Activated CD8-positive, alpha-beta T cell treated with anti-CD3 and anti-CD28 coated beads for 36 hours (primary cell): ENCODE data around the gene TBC1D13. TPM values are rescaled to one million over a fixed set of nuclear protein-coding genes. Genes with fewer than 3 reads are reported as not detected.

Source experiments
- ATAC-seq: fragments of 200-7000 bp; cut with Tn5 transposase; one replicate; pipeline ENCODE4 v1.10.0; 2021; ENCODE audit warnings: mild to moderate bottlenecking, moderate library complexity
- CTCF ChIA-PET: fragments of 350-600 bp; sonication (Branson Sonifier 250); formaldehyde crosslinking; loops from one replicate; lab custom pipeline; 2021; ENCODE audit warnings: antibody characterized with exemption; lab: Charles Lee
- POLR2A ChIA-PET: fragments of 350-600 bp; sonication (Branson Sonifier 250); formaldehyde crosslinking; loops from one replicate; lab custom pipeline; 2021; ENCODE audit warnings: antibody characterized with exemption; lab: Charles Lee
- DNase-seq: peaks from one replicate; pipeline ENCODE4 v3.0.0-alpha.2; 2020
- H3K27ac Mint-ChIP-seq: one replicate; pipeline ENCODE4 v1.8.0; 2021; ENCODE audit warnings: mild to moderate bottlenecking, mixed read lengths
- H3K27me3 Mint-ChIP-seq: one replicate; pipeline ENCODE4 v1.8.0; 2021; ENCODE audit warnings: mixed read lengths
- H3K36me3 Mint-ChIP-seq: one replicate; pipeline ENCODE4 v1.8.0; 2021; ENCODE audit warnings: low read depth, mixed read lengths
- H3K4me1 Mint-ChIP-seq: one replicate; pipeline ENCODE4 v1.8.0; 2021; ENCODE audit warnings: low read depth, mixed read lengths
- H3K4me3 Mint-ChIP-seq: one replicate; pipeline ENCODE4 v1.8.0; 2021; ENCODE audit warnings: mild to moderate bottlenecking, moderate library complexity, mixed read lengths
- H3K9me3 Mint-ChIP-seq: one replicate; pipeline ENCODE4 v1.8.0; 2021; ENCODE audit warnings: mixed read lengths
- intact Hi-C: fragments of 100-400 bp; cut with micrococcal nuclease; formaldehyde crosslinking; loops from one replicate; pipeline ENCODE4 v1.10.0; 2022
- total RNA-seq, 2 experiments: library from RNA; stranded (reverse); gene quantifications; one replicate each; pipeline ENCODE4 v1.2.3, GENCODE V29; 2021
- TF ChIP-seq, protein P1 (sequence below): fragments of 200-600 bp; IDR thresholded peaks from one replicate; pipeline ENCODE4 v1.8.0; 2022; ENCODE audit warnings: antibody characterized with exemption, mild to moderate bottlenecking

Gene TBC1D13
- total RNA-seq, 2 experiments from 2014 or later, result 11.7 to 12.5 TPM

DNA sequence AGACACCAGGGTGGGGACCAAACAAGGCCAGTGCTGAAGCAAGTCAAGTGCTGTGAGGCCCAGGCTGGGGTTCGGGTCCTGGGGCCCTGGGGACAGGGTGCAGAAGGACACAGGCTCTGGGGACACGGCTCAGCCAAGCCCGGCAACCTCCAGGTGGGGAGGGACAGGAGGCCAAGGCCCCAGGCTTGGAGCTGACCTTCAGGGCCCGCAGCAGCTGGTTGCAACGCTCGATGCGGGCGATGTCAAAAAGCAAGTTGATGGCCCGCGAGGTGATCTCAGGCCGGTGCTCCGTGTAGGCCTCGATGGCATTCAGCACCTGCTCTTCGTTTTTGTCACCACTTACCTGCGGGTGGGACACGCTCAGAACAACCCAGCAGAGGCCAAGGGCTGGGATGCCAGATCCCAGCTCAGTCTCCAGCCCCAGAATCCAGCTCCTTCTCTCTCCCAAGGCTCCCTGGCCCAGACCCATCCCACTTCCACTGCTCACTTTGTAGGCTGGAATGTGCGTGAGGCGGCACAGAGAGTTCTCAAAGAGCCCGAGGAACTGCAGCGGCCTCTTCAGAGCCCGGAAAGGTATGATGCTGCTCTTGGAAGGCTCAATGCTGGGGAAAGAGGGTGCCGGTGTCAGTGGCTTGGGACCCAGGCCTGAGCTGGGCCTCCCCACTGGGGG is 36.0 kb upstream of the TBC1D13 start:
- Mint-ChIP-seq H3K27ac (no peak overlapping the region), H3K36me3 (no peaks in the 10 kb centered on the region), H3K4me3 (no peak overlapping the region), H3K27me3 (no peaks in the 10 kb centered on the region), H3K4me1 (no peaks in the 10 kb centered on the region), H3K9me3 (no peaks in the 10 kb centered on the region)
- POLR2A ChIA-PET, result no interaction called here
- CTCF ChIA-PET, result interaction anchor here (0.6 to 1.1 kb wide), 2 partner anchors 112 kb away, joined by 3 read pairs; no protein-coding TSS in a partner anchor
- no peak for ATAC-seq
- intact Hi-C loops, result no loop called here
- TF ChIP-seq, protein P1, sequence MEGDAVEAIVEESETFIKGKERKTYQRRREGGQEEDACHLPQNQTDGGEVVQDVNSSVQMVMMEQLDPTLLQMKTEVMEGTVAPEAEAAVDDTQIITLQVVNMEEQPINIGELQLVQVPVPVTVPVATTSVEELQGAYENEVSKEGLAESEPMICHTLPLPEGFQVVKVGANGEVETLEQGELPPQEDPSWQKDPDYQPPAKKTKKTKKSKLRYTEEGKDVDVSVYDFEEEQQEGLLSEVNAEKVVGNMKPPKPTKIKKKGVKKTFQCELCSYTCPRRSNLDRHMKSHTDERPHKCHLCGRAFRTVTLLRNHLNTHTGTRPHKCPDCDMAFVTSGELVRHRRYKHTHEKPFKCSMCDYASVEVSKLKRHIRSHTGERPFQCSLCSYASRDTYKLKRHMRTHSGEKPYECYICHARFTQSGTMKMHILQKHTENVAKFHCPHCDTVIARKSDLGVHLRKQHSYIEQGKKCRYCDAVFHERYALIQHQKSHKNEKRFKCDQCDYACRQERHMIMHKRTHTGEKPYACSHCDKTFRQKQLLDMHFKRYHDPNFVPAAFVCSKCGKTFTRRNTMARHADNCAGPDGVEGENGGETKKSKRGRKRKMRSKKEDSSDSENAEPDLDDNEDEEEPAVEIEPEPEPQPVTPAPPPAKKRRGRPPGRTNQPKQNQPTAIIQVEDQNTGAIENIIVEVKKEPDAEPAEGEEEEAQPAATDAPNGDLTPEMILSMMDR, result no peak
- DNase-seq, result no peak

DNA sequence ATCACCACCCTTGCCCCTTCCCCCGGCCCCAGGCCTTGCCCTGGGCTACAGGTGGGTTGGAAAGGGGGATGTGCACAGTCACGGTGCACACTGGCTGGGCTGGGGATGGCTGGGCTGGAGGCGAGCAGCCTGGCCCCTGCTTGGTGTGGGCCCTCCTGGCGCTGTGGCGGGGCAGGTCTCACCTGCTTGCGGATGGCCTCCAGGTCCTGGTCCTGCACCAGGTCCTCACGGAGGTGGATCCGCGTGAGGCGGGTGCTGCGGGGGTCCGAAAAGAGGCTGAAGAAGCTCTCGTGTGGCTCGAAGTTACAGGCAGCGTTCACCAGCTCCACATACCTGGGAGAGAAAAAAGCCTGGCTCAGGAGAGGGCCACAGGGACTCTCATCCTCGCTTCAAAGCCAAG is 33.4 kb upstream of the TBC1D13 start:
- POLR2A ChIA-PET, result interaction anchor here (0.9 to 1.1 kb wide), 2 partner anchors 13 to 37 kb away, joined by 3 read pairs; no protein-coding TSS in a partner anchor
- H3K27ac Mint-ChIP-seq, result no peak overlapping the region
- no peaks in the 10 kb centered on the region for H3K36me3 Mint-ChIP-seq
- TF ChIP-seq, protein P1, result no peak
- H3K9me3 Mint-ChIP-seq, result no peaks in the 10 kb centered on the region
- CTCF ChIA-PET, result interaction anchor here (0.6 kb wide), 1 partner anchor 175 kb away, joined by 3 read pairs; no protein-coding TSS in a partner anchor
- ATAC-seq (no peak), DNase-seq (no peak)
- no peak overlapping the region for H3K4me3 Mint-ChIP-seq
- intact Hi-C loops, result no loop called here
- H3K27me3 Mint-ChIP-seq, result no peaks in the 10 kb centered on the region
- H3K4me1 Mint-ChIP-seq, result no peaks in the 10 kb centered on the region

DNA sequence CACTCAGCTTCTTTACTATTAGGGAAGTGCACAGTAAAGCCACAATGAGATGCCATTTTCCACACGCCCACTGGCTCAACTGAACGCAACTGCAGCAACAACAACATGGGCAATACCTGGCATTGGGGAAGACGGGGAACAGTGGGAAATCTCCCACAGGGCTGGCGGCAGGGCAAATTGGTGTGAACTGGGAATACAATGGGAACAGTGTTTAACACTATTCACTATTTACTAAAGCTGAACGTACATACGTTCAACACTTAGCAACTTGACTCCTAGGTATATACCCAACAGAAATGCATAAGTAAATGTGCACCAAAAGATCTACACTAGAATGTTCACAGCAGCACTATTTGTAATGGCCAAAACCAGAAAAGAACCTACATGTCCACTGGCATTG is 29.5 kb upstream of the TBC1D13 start:
- POLR2A ChIA-PET, result no interaction called here
- TF ChIP-seq, protein P1, result no peak
- no peaks in the 10 kb centered on the region for H3K4me1 Mint-ChIP-seq
- no peaks in the 10 kb centered on the region for H3K9me3 Mint-ChIP-seq
- DNase-seq (no peak), ATAC-seq (no peak)
- CTCF ChIA-PET, result no interaction called here
- H3K36me3 Mint-ChIP-seq, result no peaks in the 10 kb centered on the region
- H3K4me3 Mint-ChIP-seq, result no peak overlapping the region
- no peak overlapping the region for H3K27ac Mint-ChIP-seq
- no peaks in the 10 kb centered on the region for H3K27me3 Mint-ChIP-seq
- intact Hi-C loops, result no loop called here

DNA sequence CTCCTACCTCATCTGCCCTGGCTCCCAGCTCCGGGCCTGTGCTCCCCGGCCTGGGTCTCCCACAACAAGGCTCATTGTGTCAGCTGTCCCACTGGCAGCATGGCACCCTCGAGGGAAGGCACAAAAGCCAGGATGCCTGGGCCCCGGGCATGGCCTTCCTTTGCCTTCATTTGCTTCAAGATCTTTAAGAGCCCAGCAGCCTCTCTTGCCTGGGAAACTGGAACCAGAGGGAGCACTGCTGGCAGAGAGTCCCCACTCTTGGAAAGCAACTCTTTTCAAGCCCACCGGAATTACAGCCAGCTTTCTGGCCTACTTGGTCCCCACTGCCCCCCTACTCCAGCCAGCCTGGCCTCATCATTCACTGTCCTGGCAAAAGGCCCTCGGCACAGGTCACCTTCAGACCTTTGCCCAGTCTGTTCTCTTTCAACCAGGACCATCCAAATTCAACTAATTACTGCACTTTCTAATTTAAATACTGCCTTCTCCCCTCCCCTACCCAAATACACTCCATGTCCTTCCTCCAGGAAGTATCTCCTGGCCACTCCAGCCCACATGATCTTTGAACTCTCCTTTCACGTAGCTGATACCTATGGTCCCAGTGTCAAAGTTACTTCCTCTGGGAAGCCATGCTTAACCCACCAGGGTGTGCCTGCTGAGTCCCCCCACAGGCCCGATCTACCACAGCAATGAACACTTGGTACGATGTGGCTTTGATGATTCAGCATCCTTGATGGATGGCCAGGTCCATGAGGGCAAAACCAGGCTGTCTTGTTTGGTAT is 24.2 kb upstream of the TBC1D13 start:
- no peak overlapping the region for H3K27ac Mint-ChIP-seq
- DNase-seq (no peak), ATAC-seq (no peak)
- intact Hi-C loops, result no loop called here
- no peaks in the 10 kb centered on the region for H3K9me3 Mint-ChIP-seq
- no peak overlapping the region for H3K4me3 Mint-ChIP-seq
- ChIA-PET CTCF (no interaction called here), POLR2A (interaction anchor here (0.6 to 1.4 kb wide), 2 partner anchors 9 to 40 kb away, joined by 3 to 4 read pairs; partner anchors contain the start of gene ZER1)
- H3K36me3 Mint-ChIP-seq, result no peaks in the 10 kb centered on the region
- peaks cover 4% of the 10 kb centered on the region for H3K4me1 Mint-ChIP-seq
- no peaks in the 10 kb centered on the region for H3K27me3 Mint-ChIP-seq
- TF ChIP-seq, protein P1, result no peak

DNA sequence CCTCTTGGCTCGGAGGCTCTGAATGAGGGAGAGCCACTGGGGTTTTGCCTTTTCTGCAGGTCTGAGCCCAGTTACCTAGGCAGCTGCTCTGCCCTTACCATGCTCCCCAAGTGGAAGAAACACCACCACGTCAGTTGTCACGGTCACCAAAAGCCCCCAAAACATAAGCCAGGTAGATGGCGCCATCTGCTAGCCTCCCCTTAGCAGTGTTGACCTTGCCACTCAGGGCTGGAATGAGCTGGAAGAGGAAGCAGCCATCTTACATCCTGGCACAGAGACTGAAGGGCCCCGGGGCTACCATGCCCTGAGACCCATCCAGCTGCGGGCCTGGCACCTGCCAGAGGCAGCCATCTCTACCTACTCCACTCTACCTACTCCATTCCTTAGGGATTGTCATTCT is 22.7 kb upstream of the TBC1D13 start:
- peaks cover 11% of the 10 kb centered on the region for H3K4me1 Mint-ChIP-seq
- no peaks in the 10 kb centered on the region for H3K36me3 Mint-ChIP-seq
- TF ChIP-seq, protein P1, result no peak
- intact Hi-C loops, result no loop called here
- no peaks in the 10 kb centered on the region for H3K27me3 Mint-ChIP-seq
- H3K4me3 Mint-ChIP-seq, result no peak overlapping the region
- ChIA-PET CTCF (interaction anchor here (1.0 to 1.5 kb wide), 3 partner anchors 39 to 164 kb away, joined by 3 read pairs; no protein-coding TSS in a partner anchor), POLR2A (no interaction called here)
- no peaks in the 10 kb centered on the region for H3K9me3 Mint-ChIP-seq
- DNase-seq (peak; percentile 36), ATAC-seq (peak; percentile 77)
- H3K27ac Mint-ChIP-seq, result peak overlapping the region; percentile 10
